ENCODE measurements around the gene PDGFC.

Gene PDGFC

DNA sequence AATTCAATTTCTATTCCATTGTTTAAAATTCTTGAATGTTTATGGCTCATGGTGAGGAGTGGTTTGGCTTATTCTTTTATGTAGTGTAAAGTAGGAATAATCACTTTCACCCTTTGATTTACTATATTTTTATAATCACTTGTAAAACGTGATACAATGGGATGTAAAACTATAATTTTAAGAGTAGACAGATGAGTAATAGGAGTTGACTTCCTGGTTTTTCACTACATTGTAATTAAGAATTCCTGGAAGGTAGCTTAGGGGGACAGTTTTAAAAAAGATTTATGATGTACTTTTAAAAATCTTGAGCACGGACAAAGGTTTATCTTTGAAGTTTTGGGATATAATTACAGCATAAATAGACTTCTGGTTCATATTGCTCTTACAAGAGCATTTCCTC is 65.3 kb downstream of the PDGFC start:
- in situ Hi-C loops (cut with MboI; ENCODE audit: low pct_unique_long_range_greater_than_20kb, low sequenced_read_pairs, unreplicated experiment): no loop called here
- TF ChIP-seq, protein P1, sequence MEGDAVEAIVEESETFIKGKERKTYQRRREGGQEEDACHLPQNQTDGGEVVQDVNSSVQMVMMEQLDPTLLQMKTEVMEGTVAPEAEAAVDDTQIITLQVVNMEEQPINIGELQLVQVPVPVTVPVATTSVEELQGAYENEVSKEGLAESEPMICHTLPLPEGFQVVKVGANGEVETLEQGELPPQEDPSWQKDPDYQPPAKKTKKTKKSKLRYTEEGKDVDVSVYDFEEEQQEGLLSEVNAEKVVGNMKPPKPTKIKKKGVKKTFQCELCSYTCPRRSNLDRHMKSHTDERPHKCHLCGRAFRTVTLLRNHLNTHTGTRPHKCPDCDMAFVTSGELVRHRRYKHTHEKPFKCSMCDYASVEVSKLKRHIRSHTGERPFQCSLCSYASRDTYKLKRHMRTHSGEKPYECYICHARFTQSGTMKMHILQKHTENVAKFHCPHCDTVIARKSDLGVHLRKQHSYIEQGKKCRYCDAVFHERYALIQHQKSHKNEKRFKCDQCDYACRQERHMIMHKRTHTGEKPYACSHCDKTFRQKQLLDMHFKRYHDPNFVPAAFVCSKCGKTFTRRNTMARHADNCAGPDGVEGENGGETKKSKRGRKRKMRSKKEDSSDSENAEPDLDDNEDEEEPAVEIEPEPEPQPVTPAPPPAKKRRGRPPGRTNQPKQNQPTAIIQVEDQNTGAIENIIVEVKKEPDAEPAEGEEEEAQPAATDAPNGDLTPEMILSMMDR (IDR thresholded peaks at IDR 0.05; ENCODE audit: extremely low read depth, insufficient read depth, missing control alignments): no peak
- no peak for DNase-seq (ENCODE audit: low spot score)

DNA sequence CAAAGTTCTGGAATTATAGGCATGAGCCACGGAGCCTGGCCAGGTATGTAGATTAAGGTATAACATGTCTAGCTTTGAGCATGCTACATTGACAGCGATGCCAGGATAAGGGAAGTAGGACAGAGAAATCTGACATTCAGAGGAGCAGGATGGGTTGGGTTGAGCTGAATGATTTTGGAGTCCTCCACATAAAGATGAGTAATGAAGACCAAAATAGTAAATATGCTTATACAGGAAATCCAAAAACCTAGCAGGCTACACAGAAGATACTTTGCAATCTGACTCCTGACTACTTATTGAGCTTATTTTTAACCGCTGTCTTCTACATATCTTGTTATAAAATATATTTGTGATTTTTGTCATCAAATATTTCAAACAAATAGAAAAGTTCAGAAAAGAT is 69.7 kb downstream of the PDGFC start:
- in situ Hi-C loops (cut with MboI; ENCODE audit: low pct_unique_long_range_greater_than_20kb, low sequenced_read_pairs, unreplicated experiment): no loop called here
- no peak for DNase-seq (ENCODE audit: low spot score)
- TF ChIP-seq, protein P1 (IDR thresholded peaks at IDR 0.05; ENCODE audit: extremely low read depth, insufficient read depth, missing control alignments): no peak

DNA sequence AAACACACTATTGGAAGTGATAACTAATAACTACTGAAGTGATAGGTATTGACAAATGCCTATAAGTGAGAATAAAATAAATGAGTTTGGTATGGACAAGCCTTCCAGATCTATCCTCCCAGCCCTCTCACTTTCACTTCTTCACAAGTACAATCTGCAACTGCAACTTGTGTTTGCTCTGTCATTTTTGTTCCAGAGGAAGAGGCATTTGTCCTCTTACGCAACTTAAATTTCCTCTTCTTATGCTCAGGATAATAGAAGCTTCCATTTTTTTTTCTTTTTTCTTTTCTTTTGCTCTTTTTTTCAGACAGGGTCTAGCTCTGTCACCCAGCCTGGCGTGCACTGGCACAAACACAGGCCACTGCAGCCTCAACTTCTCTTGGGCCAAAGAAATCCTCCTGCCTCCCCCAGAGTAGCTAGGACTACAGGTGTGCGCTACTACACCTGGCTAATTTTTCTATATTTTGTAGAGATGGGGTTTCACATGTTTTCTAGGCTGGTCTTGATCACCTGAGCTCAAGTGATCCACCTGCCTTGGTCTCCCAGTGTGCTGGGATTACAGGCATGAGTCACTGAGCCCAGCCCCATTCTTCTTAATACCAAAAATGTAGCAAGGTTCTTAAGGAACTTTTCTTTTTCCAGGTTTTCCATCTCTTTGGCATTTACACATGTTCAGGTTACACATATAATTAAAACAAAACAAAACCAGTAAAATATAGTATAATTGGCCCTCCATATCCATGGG is 73.1 kb downstream of the PDGFC start:
- TF ChIP-seq, protein P1 (IDR thresholded peaks at IDR 0.05; ENCODE audit: extremely low read depth, insufficient read depth, missing control alignments): no peak
- in situ Hi-C loops (cut with MboI; ENCODE audit: low pct_unique_long_range_greater_than_20kb, low sequenced_read_pairs, unreplicated experiment): no loop called here
- DNase-seq (ENCODE audit: low spot score): no peak

DNA sequence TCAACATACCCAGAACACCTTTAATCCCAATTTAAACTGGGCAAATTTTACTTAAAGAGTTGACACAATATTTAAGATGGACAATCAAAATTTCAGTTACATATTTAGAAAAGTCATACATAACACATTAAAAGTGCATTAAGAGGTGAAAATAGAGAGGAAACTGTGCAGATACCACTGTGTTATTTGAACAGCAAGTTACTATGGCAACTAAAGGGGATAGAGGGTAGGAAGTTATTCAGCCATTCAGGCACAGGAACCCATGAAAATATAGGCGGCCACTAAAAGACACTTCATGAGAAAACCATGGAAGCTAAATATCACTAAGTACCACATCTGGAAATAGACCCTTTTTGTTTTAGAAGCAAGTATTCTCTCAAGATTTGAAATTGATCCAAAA is 75.1 kb downstream of the PDGFC start:
- TF ChIP-seq, protein P1 (IDR thresholded peaks at IDR 0.05; ENCODE audit: extremely low read depth, insufficient read depth, missing control alignments): no peak
- no peak for DNase-seq (ENCODE audit: low spot score)
- in situ Hi-C loops (cut with MboI; ENCODE audit: low pct_unique_long_range_greater_than_20kb, low sequenced_read_pairs, unreplicated experiment): no loop called here

DNA sequence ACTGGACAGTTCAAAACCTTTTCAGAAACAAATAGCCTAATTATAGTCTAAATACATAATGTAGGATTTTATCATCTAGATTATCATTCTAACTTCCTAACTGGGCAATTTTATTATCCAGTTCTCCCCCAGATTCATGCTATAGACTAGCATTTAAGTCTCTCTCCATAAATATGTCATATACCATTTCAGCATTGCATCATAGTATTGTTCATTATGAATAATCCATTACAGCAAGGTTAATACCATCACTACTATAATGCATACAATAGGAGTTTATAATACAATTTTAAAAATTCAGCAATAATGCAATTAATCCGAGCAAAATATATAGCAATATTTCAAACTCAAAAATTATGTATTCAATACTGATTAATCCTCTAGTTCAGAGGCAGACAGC is 77.4 kb downstream of the PDGFC start:
- in situ Hi-C loops (cut with MboI; ENCODE audit: low pct_unique_long_range_greater_than_20kb, low sequenced_read_pairs, unreplicated experiment): no loop called here
- TF ChIP-seq, protein P1 (IDR thresholded peaks at IDR 0.05; ENCODE audit: extremely low read depth, insufficient read depth, missing control alignments): no peak
- no peak for DNase-seq (ENCODE audit: low spot score)

DNA sequence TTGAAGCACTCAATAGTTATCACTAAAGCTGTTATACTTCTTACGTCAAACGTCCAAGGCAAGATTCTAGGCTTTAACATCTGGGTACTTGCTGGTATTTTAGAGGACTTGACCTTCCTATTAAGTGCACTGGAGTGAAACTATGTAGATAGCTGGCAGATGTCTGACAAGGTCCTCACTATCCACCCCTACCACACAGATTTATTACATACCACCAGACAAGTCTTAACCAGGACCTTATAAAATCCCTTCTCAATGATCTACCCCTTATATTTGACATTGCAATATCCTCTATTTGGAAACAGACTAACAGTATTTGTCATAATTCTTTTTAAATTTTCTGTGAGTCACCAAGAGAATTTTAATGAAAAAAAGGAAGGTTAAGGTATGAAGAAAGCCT is 78.8 kb downstream of the PDGFC start:
- in situ Hi-C loops (cut with MboI; ENCODE audit: low pct_unique_long_range_greater_than_20kb, low sequenced_read_pairs, unreplicated experiment): no loop called here
- DNase-seq (ENCODE audit: low spot score): no peak
- TF ChIP-seq, protein P1 (IDR thresholded peaks at IDR 0.05; ENCODE audit: extremely low read depth, insufficient read depth, missing control alignments): no peak
